ENCODE results near the gene DTNBP1.

DNA sequence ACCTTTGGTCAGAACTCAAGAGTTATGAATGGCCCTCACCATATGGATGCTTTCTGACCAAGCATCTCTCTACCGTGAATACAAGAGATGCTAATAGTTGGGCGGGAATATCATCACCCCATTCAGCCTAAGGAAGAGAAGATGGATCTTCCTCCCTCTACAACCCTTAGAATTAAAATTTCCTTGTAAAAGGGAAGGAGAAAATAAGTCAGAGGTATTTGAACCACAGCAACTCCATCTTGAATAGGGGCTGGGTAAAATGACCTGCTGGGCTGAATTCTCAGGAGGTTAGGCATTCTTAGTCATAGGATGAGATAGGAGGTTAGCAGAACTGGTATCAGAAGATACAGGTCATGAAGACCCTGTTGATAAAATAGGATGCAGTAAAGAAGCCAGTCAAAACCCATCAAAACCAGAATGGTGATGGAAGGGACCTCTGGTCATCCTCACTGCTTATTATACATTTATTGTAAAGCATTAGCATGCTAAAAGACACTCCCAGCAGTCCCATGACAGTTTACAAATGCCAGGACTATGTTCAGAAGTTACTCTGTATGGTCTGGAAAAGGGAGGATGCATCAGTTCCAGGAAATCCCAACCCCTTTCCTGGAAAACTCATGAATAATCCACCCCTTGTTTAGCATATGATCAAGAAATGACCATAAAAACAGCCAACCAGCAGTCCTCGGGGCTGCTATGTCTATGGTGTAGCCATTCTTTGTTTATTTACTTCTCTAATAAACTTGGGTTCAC lies 101.2 kb downstream of the DTNBP1 start:
- TF ChIP-seq POLR2A (IDR thresholded peaks at IDR 0.05; ENCODE audit: low read depth, low read length) (no peak), MYC (IDR thresholded peaks at IDR 0.05; ENCODE audit: low read depth, low read length) (no peak)
- TF ChIP-seq, protein P1, sequence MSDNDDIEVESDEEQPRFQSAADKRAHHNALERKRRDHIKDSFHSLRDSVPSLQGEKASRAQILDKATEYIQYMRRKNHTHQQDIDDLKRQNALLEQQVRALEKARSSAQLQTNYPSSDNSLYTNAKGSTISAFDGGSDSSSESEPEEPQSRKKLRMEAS (IDR thresholded peaks at IDR 0.05; ENCODE audit: insufficient read depth, insufficient read length) = no peak
